GM23248 (cell line): ENCODE results near the gene SNX11. TPM values are rescaled to one million over a fixed set of nuclear protein-coding genes. Genes with fewer than 3 reads are reported as not detected.

ENCODE experiments used
- DNase-seq: peaks from one replicate; pipeline ENCODE4 v3.0.0-alpha.2; 2015
- H2AFZ ChIP-seq: fragments of 200-600 bp; sonication (generic); 2 replicates; pipeline ENCODE4 v1.6.1; 2016; ENCODE audit warnings: antibody characterized with exemption
- H3F3A ChIP-seq: fragments of 200-600 bp; sonication (generic); 2 replicates; pipeline ENCODE4 v1.6.1; 2016; ENCODE audit warnings: mild to moderate bottlenecking, antibody characterized with exemption, mixed run types; ENCODE audit not compliant: insufficient read depth
- H3K27ac ChIP-seq: fragments of 200-600 bp; sonication (generic); 2 replicates; pipeline ENCODE4 v1.5.1; 2016; ENCODE audit warnings: mild to moderate bottlenecking
- H3K27me3 ChIP-seq: fragments of 200-600 bp; sonication (generic); replicated peaks from 2 replicates; pipeline ENCODE4 v1.6.1; 2016; ENCODE audit warnings: mild to moderate bottlenecking; ENCODE audit not compliant: insufficient read depth
- H3K36me3 ChIP-seq: fragments of 200-600 bp; sonication (generic); 2 replicates; pipeline ENCODE4 v1.6.1; 2016; ENCODE audit warnings: low read depth, mild to moderate bottlenecking
- H3K4me1 ChIP-seq: fragments of 200-600 bp; sonication (generic); 2 replicates; pipeline ENCODE4 v1.6.1; 2016; ENCODE audit warnings: mild to moderate bottlenecking; ENCODE audit not compliant: insufficient read depth
- H3K4me2 ChIP-seq: fragments of 200-600 bp; sonication (generic); one replicate; pipeline ENCODE4 v1.6.1; 2016; ENCODE audit warnings: mild to moderate bottlenecking; ENCODE audit not compliant: unreplicated experiment
- H3K4me3 ChIP-seq: fragments of 200-600 bp; sonication (generic); 2 replicates; pipeline ENCODE4 v1.5.1; 2016; ENCODE audit warnings: mild to moderate bottlenecking
- H3K79me2 ChIP-seq: fragments of 200-600 bp; sonication (generic); 2 replicates; pipeline ENCODE4 v1.6.1; 2016; ENCODE audit warnings: mild to moderate bottlenecking; ENCODE audit not compliant: insufficient read depth
- H3K9ac ChIP-seq: fragments of 200-600 bp; sonication (generic); 2 replicates; pipeline ENCODE4 v1.6.1; 2016; ENCODE audit warnings: mild to moderate bottlenecking
- H3K9me2 ChIP-seq: fragments of 200-600 bp; sonication (generic); 2 replicates; pipeline ENCODE4 v1.6.1; 2016; ENCODE audit warnings: mixed run types, mild to moderate bottlenecking, moderate library complexity; ENCODE audit not compliant: insufficient read depth
- H3K9me3 ChIP-seq: fragments of 200-600 bp; sonication (generic); one replicate; pipeline ENCODE4 v1.6.1; 2017; ENCODE audit warnings: low read depth
- H4K20me1 ChIP-seq: fragments of 200-600 bp; sonication (generic); 2 replicates; pipeline ENCODE4 v1.6.0; 2016; ENCODE audit not compliant: insufficient read depth
- EZH2 ChIP-seq: fragments of 200-600 bp; sonication (generic); IDR thresholded peaks from 2 replicates; pipeline ENCODE4 v1.6.1; 2018; ENCODE audit warnings: antibody characterized with exemption, mild to moderate bottlenecking; ENCODE audit not compliant: insufficient read depth, poor library complexity, severe bottlenecking
- EZH2phosphoT487 ChIP-seq: fragments of 200-600 bp; sonication (generic); IDR thresholded peaks from 2 replicates; pipeline ENCODE4 v1.6.1; 2018; ENCODE audit warnings: antibody characterized with exemption, moderate library complexity, mild to moderate bottlenecking, low read depth; ENCODE audit not compliant: insufficient read depth
- WGBS, 2 experiments: methylation state at CpG; one replicate each; pipeline ENCODE4 v1.1.6; 2015 to 2017; ENCODE audit warnings: low lambda C conversion rate in 2 of 2, low coverage in 1 of 2; ENCODE audit errors: missing lambda C conversion rate in 2 of 2; 5-methylcytosine and 5-hydroxymethylcytosine counted together
- in situ Hi-C: fragments of 300-500 bp; cut with MboI; formaldehyde crosslinking; loops from 2 replicates; pipeline ENCODE4 v1.15.0; 2020
- microRNA counts: library from miRNA; unstranded; fragments of <30 nt; microRNA quantifications from one replicate; lab custom pipeline; 2016
- microRNA-seq: library from miRNA; unstranded; fragments of <30 nt; microRNA quantifications from one replicate; pipeline ENCODE4, GENCODE V29; 2016; ENCODE audit warnings: borderline number of aligned reads
- polyA plus RNA-seq: library from polyadenylated mRNA; unstranded; fragments of >200 nt; fragmentation: Nextera tagmentation; extraction: Ambion mirVana; gene quantifications from 2 replicates; pipeline ENCODE4 v1.2.1, GENCODE V29; 2016
- small RNA-seq: library from RNA; depleted of rRNA; stranded (forward); fragments of <200 nt; gene quantifications from one replicate; pipeline ENCODE3, GENCODE V24; 2014; ENCODE audit warnings: low read depth, low replicate concordance
- total RNA-seq: library from RNA; depleted of rRNA; stranded (reverse); fragments of >200 nt; shearing (Covaris generic); gene quantifications from 2 replicates; pipeline ENCODE4 v1.2.3, GENCODE V29; 2014; rRNA removed

Gene SNX11
- total and polyA plus RNA-seq, 2 experiments from 2014 or later = 14.7 to 17.5 TPM

GRCh38 chr17:48169926-48170325 lies 62.4 kb downstream of the SNX11 start:
- no peaks in the 10 kb centered on the region for H3K4me1 ChIP-seq
- no peak overlapping the region for H2AFZ ChIP-seq
- in situ Hi-C loops = no loop called here
- H3K27ac ChIP-seq = no peak overlapping the region
- no peak for DNase-seq
- no peaks in the 10 kb centered on the region for H3F3A ChIP-seq
- no peaks in the 10 kb centered on the region for H4K20me1 ChIP-seq
- H3K4me3 ChIP-seq = no peak overlapping the region
- no peak overlapping the region for H3K9ac ChIP-seq
- WGBS, 2 experiments = 74 to 93% methylated on average over 1 of the region's 1 CpG
- H3K9me2 ChIP-seq = no peaks in the 10 kb centered on the region
- H3K9me3 ChIP-seq = no peaks in the 10 kb centered on the region
- H3K4me2 ChIP-seq = no peak overlapping the region
- H3K36me3 ChIP-seq = no peaks in the 10 kb centered on the region
- H3K27me3 ChIP-seq = peaks cover 53% of the 10 kb centered on the region
- TF ChIP-seq EZH2 (no peak), EZH2phosphoT487 (no peak)
- H3K79me2 ChIP-seq = no peaks in the 10 kb centered on the region

MicroRNAs within 50 kb of the gene (microRNA counts, 767-probe panel; counts per million panel counts)
- 447 counts per million, percentile 86 among the panel's probes with 10 or more counts for microRNA hsa-miR-1203 (lab: Ali Mortazavi, UCI)

Small RNA genes within 50 kb of the gene (microRNA-seq; reads per million reads assigned to microRNA genes)
- gene MIR1203 = not detected

Small RNA genes within 50 kb of the gene (small RNA-seq; reads per million reads assigned to genes)
- gene AC004477.2 (not detected), gene MIR1203 (not detected), gene RNU6-1201P (not detected)

Other genes starting within 250 kb of the SNX11 start
- 2.5 and 3.2 TPM in 2 replicates for gene SP2, start 211.5 kb upstream of the SNX11 start, total RNA-seq
- 13.6 and 14.2 TPM in 2 replicates for gene SP2, start 211.5 kb upstream of the SNX11 start, polyA plus RNA-seq
- 44.7 and 53.7 TPM in 2 replicates for gene PNPO, start 166.2 kb upstream of the SNX11 start, total RNA-seq
- gene PNPO, start 166.2 kb upstream of the SNX11 start, polyA plus RNA-seq = 20.0 and 22.7 TPM in 2 replicates
- gene PRR15L, start 149.9 kb upstream of the SNX11 start, total RNA-seq = not detected in 2 replicates
- 0.16 TPM in 1 of 2 replicates, not detected in the other for gene PRR15L, start 149.9 kb upstream of the SNX11 start, polyA plus RNA-seq
- 61.7 and 80.8 TPM in 2 replicates for gene CDK5RAP3, start 136.7 kb upstream of the SNX11 start, total RNA-seq
- gene CDK5RAP3, start 136.7 kb upstream of the SNX11 start, polyA plus RNA-seq = 81.6 and 92.2 TPM in 2 replicates
- 148 and 179 TPM in 2 replicates for gene COPZ2, start 70.0 kb upstream of the SNX11 start, total RNA-seq
- gene COPZ2, start 70.0 kb upstream of the SNX11 start, polyA plus RNA-seq = 399 and 401 TPM in 2 replicates
- gene NFE2L1, start 59.4 kb upstream of the SNX11 start, total RNA-seq = 65.6 and 66.4 TPM in 2 replicates
- gene NFE2L1, start 59.4 kb upstream of the SNX11 start, polyA plus RNA-seq = 28.0 and 31.4 TPM in 2 replicates
- gene CBX1, start 6.3 kb upstream of the SNX11 start, total RNA-seq = 53.6 and 67.7 TPM in 2 replicates
- gene CBX1, start 6.3 kb upstream of the SNX11 start, polyA plus RNA-seq = 36.8 and 40.0 TPM in 2 replicates